Adipocyte (in vitro differentiated cells): Measurements from ENCODE around the gene LRBA.
"Not testable (repeated sequence)": the region's sequence is repeated elsewhere in the genome, so short reads cannot be mapped to it uniquely, and the experiment has no call there.

ENCODE experiments used
- DNase-seq: peaks from one replicate; pipeline ENCODE4 v3.0.0-alpha.2; 2015; ENCODE audit warnings: low read depth
- H3K27me3 ChIP-seq: replicated peaks from 2 replicates; pipeline ENCODE4 v1.7.0; 2013; ENCODE audit warnings: mild to moderate bottlenecking, low read length, moderate library complexity; ENCODE audit not compliant: control insufficient read depth, insufficient read depth
- H3K36me3 ChIP-seq: 2 replicates; pipeline ENCODE4 v1.7.0; 2013; ENCODE audit warnings: low read length, mild to moderate bottlenecking, moderate library complexity; ENCODE audit not compliant: control insufficient read depth, insufficient read depth, severe bottlenecking
- H3K4me1 ChIP-seq: 2 replicates; pipeline ENCODE4 v1.7.0; 2013; ENCODE audit warnings: mild to moderate bottlenecking, low read length, moderate library complexity; ENCODE audit not compliant: control insufficient read depth, insufficient read depth
- H3K4me3 ChIP-seq: 2 replicates; pipeline ENCODE4 v1.7.0; 2013; ENCODE audit warnings: mild to moderate bottlenecking, low read length, moderate library complexity
- H3K9ac ChIP-seq: 2 replicates; pipeline ENCODE4 v1.7.0; 2013; ENCODE audit warnings: mild to moderate bottlenecking, low read length, moderate library complexity
- H3K9me3 ChIP-seq: 2 replicates; pipeline ENCODE4 v1.7.0; 2013; ENCODE audit warnings: mild to moderate bottlenecking, low read length, moderate library complexity; ENCODE audit not compliant: control insufficient read depth

Gene LRBA

GRCh38 chr4:150570862-150571261, 444.2 kb downstream of the LRBA start:
- H3K36me3 ChIP-seq = no peaks in the 10 kb centered on the region
- DNase-seq = no peak
- no peak overlapping the region for H3K4me3 ChIP-seq
- no peaks in the 10 kb centered on the region for H3K9me3 ChIP-seq
- peaks cover 6% of the 10 kb centered on the region for H3K4me1 ChIP-seq
- no peaks in the 10 kb centered on the region for H3K27me3 ChIP-seq
- H3K9ac ChIP-seq = no peak overlapping the region

- H3K36me3 ChIP-seq = peaks cover under 1% of the 10 kb centered on the region
- no peak overlapping the region for H3K9ac ChIP-seq
- peaks cover under 1% of the 10 kb centered on the region for H3K9me3 ChIP-seq
- DNase-seq = peak; percentile 9
- no peak overlapping the region for H3K4me3 ChIP-seq
- H3K4me1 ChIP-seq = peaks cover 6% of the 10 kb centered on the region
- H3K27me3 ChIP-seq = no peaks in the 10 kb centered on the region
Measured at GRCh38 chr4:150569998-150570535, 445.0 kb downstream of the LRBA start.

DNA sequence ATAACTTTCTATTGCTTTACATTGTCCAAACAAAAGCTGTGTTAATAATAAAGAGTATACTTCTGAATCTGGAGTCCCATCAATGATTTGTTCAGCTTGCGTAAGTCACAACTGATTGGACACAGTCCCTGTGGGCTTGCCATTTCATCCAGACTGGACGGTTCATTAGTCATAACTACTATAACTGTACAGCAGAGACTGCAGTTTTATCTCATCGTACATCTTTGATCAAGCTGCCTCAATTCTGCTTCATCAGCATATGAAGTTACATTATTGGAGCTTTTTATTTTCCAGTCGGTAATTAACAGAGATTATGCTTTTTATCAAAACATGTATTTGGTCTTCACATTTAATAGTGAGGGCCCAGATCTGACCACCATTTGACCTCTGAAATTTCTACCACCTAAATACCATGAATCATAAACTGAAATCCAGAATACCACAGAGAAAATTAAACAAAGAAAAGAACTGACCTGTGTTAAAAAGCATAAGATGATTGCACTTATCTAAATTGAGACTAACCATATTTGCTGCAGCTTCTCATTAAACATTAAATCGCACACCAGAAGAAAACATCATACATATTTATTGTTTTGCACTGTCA, 445.6 kb downstream of the LRBA start:
- Histone ChIP-seq H3K36me3 (peaks cover 2% of the 10 kb centered on the region), H3K4me3 (no peak overlapping the region), H3K9me3 (peaks cover 2% of the 10 kb centered on the region), H3K27me3 (no peaks in the 10 kb centered on the region), H3K9ac (no peak overlapping the region), H3K4me1 (peaks cover 6% of the 10 kb centered on the region)
- DNase-seq = peak; percentile 85

GRCh38 chr4:150567070-150567469, 448.0 kb downstream of the LRBA start:
- Histone ChIP-seq H3K36me3 (peaks cover 2% of the 10 kb centered on the region), H3K9me3 (peaks cover 2% of the 10 kb centered on the region), H3K4me3 (no peak overlapping the region), H3K4me1 (peaks cover 6% of the 10 kb centered on the region), H3K9ac (no peak overlapping the region), H3K27me3 (no peaks in the 10 kb centered on the region)
- no peak for DNase-seq

GRCh38 chr4:150564967-150565366, 450.1 kb downstream of the LRBA start:
- H3K4me3 ChIP-seq, H3K4me1 ChIP-seq, H3K36me3 ChIP-seq, H3K9ac ChIP-seq, DNase-seq, H3K27me3 ChIP-seq, H3K9me3 ChIP-seq: not testable (repeated sequence)

GRCh38 chr4:150562751-150563150, 452.3 kb downstream of the LRBA start:
- Histone ChIP-seq H3K9ac (no peak overlapping the region), H3K4me3 (no peak overlapping the region), H3K4me1 (no peaks in the 10 kb centered on the region), H3K27me3 (no peaks in the 10 kb centered on the region), H3K9me3 (peaks cover 2% of the 10 kb centered on the region), H3K36me3 (peaks cover 2% of the 10 kb centered on the region)
- no peak for DNase-seq

GRCh38 chr4:150562250-150562649, 452.8 kb downstream of the LRBA start:
- Histone ChIP-seq H3K9ac (no peak overlapping the region), H3K4me1 (no peaks in the 10 kb centered on the region), H3K4me3 (no peak overlapping the region), H3K9me3 (peaks cover 2% of the 10 kb centered on the region), H3K27me3 (no peaks in the 10 kb centered on the region), H3K36me3 (peaks cover 2% of the 10 kb centered on the region)
- DNase-seq = no peak

DNA sequence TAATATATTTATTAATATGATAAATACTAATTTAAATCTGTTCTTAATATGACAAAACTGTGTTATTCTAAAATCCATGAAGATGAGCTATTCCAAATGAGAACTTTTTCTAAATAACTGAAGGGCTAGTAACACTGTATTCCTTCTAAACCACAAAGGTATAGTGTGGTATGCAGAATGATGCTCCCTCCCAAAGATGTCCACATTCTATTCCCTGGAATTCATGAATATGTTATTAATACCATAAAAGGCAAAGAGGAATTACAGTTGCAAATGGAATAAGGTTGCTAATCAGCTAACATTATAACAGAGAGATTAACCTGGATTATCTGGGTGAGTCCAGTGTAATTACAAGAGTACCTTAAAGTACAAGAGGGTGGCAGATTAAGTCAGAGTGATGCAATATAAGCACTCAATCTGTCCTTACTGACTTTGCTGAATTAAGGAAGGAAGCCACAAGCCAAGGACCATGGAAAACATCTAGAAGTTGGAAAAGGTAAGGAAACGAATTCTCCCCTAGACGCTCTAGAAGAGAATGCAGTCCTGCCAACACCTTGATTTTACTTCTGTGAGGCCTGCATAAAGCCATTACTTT, 453.8 kb downstream of the LRBA start:
- DNase-seq = no peak
- Histone ChIP-seq H3K9ac (no peak overlapping the region), H3K27me3 (no peaks in the 10 kb centered on the region), H3K4me1 (no peaks in the 10 kb centered on the region), H3K9me3 (peaks cover 2% of the 10 kb centered on the region), H3K36me3 (peaks cover 2% of the 10 kb centered on the region), H3K4me3 (no peak overlapping the region)

- not testable (repeated sequence) for H3K4me1 ChIP-seq, H3K4me3 ChIP-seq, H3K27me3 ChIP-seq, H3K9ac ChIP-seq, H3K36me3 ChIP-seq, H3K9me3 ChIP-seq, DNase-seq
Measured at GRCh38 chr4:150557811-150558210, 457.3 kb downstream of the LRBA start.

- Histone ChIP-seq H3K4me3 (no peak overlapping the region), H3K9me3 (no peaks in the 10 kb centered on the region), H3K27me3 (no peaks in the 10 kb centered on the region), H3K9ac (no peak overlapping the region), H3K4me1 (no peaks in the 10 kb centered on the region), H3K36me3 (no peaks in the 10 kb centered on the region)
- DNase-seq = no peak
Measured at GRCh38 chr4:150547154-150547838, 467.8 kb downstream of the LRBA start.

DNA sequence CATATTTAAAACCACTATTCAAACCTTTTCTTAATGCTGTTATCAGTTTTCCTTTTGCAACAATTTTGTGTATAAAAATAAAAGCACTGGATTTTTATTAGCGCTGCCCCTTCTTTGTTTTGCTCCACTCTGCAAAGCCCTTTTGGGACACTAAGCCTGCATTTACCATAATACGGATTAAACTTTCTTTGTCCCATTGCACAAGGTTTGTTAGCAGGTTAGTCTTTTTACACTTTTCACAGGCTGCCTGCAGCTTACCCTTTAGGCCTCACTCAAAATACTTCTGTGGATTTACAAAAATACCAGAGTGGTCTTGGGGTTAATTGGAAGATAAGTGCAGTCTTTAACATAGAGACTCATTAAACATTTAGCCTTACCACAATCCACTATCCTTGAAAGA, 468.8 kb downstream of the LRBA start:
- H3K36me3 ChIP-seq = no peaks in the 10 kb centered on the region
- no peak overlapping the region for H3K4me3 ChIP-seq
- no peak for DNase-seq
- H3K4me1 ChIP-seq = no peaks in the 10 kb centered on the region
- H3K27me3 ChIP-seq = no peaks in the 10 kb centered on the region
- H3K9me3 ChIP-seq = no peaks in the 10 kb centered on the region
- H3K9ac ChIP-seq = no peak overlapping the region
